ENCODE results near the gene MDM1.

- TF ChIP-seq EZH2 (IDR thresholded peaks at IDR 0.05; ENCODE audit: borderline replicate concordance) (no peak), CTCF (IDR thresholded peaks at IDR 0.05; ENCODE audit: poor library complexity) (no peak)
Observed at GRCh38 chr12:68327896-68328295, 4.3 kb downstream of the MDM1 start.

All from hepatocyte (in vitro differentiated cells).